ENCODE measurements around the gene DPP10.

GRCh38 chr2:115524452-115524851 lies 1082.0 kb downstream of the DPP10 start:
- TF ChIP-seq MAX (IDR thresholded peaks at IDR 0.05) (no peak), TAF1 (IDR thresholded peaks at IDR 0.05; ENCODE audit: low read depth) (no peak), CEBPB (IDR thresholded peaks at IDR 0.05) (no peak), EP300 (IDR thresholded peaks at IDR 0.05; ENCODE audit: borderline replicate concordance) (no peak), CREB1 (IDR thresholded peaks at IDR 0.05; ENCODE audit: low read depth) (no peak), NFIC (IDR thresholded peaks at IDR 0.05) (no peak), TCF12 (IDR thresholded peaks at IDR 0.05; ENCODE audit: low read depth) (no peak), REST (IDR thresholded peaks at IDR 0.05; ENCODE audit: low read depth) (no peak), EGR1 (IDR thresholded peaks at IDR 0.05) (no peak), USF1 (IDR thresholded peaks at IDR 0.05) (no peak)

All from Ishikawa (cell line).